ENCODE results near the gene RDH12.

- TF ChIP-seq, protein P1, sequence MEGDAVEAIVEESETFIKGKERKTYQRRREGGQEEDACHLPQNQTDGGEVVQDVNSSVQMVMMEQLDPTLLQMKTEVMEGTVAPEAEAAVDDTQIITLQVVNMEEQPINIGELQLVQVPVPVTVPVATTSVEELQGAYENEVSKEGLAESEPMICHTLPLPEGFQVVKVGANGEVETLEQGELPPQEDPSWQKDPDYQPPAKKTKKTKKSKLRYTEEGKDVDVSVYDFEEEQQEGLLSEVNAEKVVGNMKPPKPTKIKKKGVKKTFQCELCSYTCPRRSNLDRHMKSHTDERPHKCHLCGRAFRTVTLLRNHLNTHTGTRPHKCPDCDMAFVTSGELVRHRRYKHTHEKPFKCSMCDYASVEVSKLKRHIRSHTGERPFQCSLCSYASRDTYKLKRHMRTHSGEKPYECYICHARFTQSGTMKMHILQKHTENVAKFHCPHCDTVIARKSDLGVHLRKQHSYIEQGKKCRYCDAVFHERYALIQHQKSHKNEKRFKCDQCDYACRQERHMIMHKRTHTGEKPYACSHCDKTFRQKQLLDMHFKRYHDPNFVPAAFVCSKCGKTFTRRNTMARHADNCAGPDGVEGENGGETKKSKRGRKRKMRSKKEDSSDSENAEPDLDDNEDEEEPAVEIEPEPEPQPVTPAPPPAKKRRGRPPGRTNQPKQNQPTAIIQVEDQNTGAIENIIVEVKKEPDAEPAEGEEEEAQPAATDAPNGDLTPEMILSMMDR (IDR thresholded peaks at IDR 0.05; ENCODE audit: low read depth, low read length, poor library complexity, severe bottlenecking), result no peak
- no peak for TF ChIP-seq EZH2phosphoT487 (IDR thresholded peaks at IDR 0.05; ENCODE audit: borderline replicate concordance, low read length)
These were observed 8.5 kb downstream of the RDH12 start for GRCh38 chr14:67710209-67710608.

Measured in DOHH2 (cell line).